Transverse colon (tissue), 4 donors: ENCODE results near the gene IFIH1.

Source experiments
- CTCF ChIP-seq, 5 experiments: fragments of 200-600 bp in 3 of 5; fragments of 450-650 bp in 2 of 5; sonication (generic) in 3 of 5; IDR thresholded peaks; 1 replicate in 2 of 5; 2 replicates in 3 of 5; pipeline ENCODE4 v1.5.1; 2016 to 2017; ENCODE audit warnings: antibody characterized with exemption in 5 of 5, inconsistent platforms in 3 of 5, mild to moderate bottlenecking in 2 of 5, moderate library complexity in 1 of 5
- POLR2A ChIP-seq: fragments of 450-650 bp; IDR thresholded peaks from one replicate; pipeline ENCODE4 v1.6.1; 2016; ENCODE audit warnings: antibody characterized with exemption, mild to moderate bottlenecking, moderate library complexity
- POLR2AphosphoS5 ChIP-seq, 3 donors: sonication (generic); formaldehyde crosslinking; IDR thresholded peaks; one replicate each; pipeline ENCODE4 v1.6.1; 2016; ENCODE audit warnings: antibody characterized with exemption in 3 of 3

DNA sequence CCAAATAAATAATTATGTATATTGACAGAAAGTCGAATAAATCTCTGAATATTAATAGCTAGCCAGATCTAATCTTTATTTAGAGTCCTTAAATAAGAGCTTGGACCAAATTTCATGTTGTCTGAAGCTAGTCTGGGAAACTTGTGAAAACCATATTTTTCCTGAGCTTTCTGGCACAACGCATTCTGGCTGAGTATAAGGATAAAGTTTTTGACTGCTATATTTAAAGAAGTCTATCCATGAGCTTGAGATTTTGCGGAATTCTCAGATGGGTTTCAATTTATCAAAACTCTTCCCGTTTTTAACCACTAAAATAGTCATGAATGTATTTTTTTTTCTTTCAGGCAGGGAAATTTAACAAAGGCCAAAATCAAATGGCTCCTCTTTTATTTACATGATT lies 99.1 kb downstream of the IFIH1 start:
- no peak for TF ChIP-seq CTCF (IDR thresholded peaks at IDR 0.05)
- TF ChIP-seq POLR2AphosphoS5 (IDR thresholded peaks at IDR 0.05), result no peak
- TF ChIP-seq POLR2A, result no peak
